CD4-positive, alpha-beta T cell treated with Interleukin-4 for 4 hours (primary cell): ENCODE data around the gene TLE5.
A peak's percentile ranks its signal among the peaks of the same experiment; 100 is the strongest.
"Not testable (repeated sequence)": the region's sequence is repeated elsewhere in the genome, so short reads cannot be mapped to it uniquely, and the experiment has no call there.

Source experiments
- DNase-seq: peaks from one replicate; pipeline ENCODE4 v3.0.0-alpha.2; 2020

Gene TLE5

DNA sequence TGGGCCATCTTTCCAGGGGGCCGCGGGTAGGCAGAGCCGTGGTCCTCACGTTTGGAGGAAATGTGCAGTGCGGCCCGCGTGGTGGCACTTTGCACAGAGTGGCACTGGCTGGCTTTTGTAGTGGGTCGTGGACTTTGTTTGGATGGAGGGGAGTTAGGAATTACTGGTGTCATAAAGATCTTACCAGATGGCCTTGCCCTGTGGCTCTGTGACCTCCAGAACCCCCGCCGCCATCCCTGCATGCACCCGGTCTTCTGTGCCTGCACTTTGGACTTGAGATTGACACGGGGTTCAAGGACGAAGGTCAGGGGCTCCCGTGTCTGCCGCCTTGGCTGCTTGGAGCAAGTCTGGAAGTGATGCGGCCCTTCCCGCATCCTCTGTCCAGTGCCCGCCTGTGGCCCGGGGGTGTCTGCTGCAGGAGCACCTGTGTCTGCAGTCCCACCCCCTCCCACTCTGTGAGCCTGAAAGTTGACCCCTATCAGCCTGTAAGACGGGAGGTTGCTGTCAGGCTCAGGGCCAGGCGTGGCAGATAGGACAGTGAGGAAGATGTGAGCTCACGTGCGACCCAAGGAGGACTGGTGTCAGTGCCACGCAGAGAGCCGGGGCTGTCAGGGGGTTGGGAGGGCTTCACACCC is 34.1 kb upstream of the TLE5 start:
- no peak for DNase-seq

DNA sequence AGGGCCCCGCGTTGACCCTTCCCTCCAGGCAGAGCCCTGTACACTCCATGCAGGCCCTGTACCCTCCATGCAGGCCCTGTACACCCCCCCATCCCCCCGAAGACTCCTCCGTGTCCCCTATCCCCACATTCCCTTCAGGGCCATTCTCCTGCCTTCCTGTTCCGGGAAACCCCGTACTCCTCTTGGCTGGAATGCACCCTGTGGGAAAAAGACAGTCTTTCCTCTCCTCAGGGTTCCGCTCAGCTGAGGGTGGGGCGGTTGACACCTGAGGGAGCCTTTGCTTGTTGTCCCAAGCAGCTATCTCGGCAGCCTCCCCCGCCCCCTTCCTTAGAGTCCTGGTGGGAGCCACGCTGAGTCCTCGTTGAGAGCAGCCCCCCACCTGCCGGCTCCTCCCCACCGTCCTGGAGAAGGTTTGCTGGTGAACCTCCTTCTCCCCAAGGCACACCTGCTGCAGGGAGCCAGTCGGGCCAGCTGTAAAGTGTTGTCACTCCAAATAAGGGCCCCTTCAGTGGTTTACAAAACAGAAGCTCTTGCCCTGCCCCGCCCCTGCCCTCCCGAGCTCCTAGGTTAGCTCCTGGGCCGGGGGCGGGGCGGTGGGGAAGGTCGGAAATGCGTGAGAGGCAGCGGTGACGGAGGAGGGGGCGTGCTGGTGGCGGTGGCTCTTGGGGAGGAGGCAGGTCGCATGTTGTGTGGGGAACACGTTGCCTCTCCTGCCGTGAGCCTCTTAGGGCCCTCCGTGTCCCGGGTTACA is 33.3 kb upstream of the TLE5 start:
- no peak for DNase-seq

DNA sequence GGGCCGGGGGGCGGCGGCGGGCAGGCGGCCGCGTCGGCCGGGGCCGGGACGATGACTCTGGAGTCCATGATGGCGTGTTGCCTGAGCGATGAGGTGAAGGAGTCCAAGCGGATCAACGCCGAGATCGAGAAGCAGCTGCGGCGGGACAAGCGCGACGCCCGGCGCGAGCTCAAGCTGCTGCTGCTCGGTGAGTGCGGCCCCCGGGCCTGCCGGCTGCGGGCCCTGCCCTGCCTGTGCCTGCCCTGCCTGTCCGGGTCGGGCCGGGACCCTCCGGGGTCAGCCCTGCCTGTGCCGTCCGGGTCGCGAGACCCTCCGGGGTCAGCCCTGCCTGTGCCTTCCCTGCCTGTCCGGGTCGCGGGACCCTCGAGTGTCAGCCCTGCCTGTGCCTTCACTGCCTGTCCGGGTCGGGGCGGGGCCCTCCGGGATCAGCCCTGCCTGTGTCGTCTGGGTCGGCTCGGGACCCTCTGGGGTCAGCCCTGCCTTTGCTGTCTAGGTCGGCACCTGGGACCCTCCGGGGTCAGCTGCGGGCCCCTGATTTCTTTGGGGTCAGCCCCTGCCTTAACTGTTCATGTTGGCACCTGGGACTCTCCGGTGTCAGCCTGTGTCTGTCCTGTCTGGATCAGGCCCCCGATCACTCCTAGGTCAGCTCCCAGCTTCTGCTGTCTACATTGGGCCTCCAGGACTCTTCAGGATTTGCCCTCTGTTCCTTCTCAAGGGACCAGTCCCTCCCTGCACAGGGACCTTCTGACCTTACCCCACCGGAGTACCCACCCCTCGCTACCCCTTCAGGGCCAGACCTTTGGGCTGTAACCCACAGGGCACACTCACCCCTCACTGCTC is 32.5 kb upstream of the TLE5 start:
- no peak for DNase-seq

DNA sequence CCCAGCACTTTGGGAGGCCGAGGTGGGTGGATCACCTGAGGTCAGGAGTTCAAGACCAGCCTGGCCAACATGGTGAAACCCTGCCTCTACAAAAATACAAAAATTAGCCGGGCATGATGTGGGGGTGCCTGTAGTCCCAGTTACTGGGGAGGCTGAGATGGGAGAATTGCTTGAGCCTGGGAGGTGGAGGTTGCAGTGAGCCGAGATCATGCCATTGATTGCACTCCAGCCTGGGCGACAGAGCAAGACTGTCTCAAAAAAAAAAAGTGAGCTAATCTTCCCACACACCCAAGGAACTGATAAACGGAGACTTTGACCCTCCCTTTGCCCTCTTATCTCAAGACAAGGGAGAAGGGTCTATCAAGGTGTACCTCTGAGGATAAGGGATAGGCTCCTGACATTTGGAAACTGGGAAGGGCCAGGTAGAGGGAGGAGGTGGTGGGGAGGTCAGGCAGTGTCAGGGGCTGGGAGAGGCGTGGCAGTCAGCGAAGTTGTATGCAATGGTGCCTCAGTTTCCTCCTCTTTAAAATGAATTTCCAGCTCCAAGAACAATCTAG is 27.1 kb upstream of the TLE5 start:
- not testable (repeated sequence) for DNase-seq

DNA sequence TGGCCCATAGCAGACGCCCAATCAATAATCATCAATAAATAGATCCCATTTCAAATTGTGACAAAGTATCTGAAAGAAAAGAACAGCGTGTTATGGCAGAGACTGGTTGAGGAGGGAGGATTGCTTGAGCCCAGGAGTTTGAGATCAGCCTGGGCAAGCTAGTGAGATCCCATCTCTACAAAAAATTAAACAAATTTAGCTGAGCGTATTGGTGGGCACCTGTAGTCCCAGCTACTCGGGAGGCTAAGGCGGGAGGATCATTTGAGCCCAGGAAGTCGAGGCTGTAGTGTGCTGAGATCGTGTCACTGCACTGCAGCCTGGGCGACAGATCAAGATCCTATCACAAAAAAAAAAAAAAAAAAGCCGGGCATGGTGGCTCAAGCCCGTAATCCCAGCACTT is 25.5 kb upstream of the TLE5 start:
- no peak for DNase-seq

DNA sequence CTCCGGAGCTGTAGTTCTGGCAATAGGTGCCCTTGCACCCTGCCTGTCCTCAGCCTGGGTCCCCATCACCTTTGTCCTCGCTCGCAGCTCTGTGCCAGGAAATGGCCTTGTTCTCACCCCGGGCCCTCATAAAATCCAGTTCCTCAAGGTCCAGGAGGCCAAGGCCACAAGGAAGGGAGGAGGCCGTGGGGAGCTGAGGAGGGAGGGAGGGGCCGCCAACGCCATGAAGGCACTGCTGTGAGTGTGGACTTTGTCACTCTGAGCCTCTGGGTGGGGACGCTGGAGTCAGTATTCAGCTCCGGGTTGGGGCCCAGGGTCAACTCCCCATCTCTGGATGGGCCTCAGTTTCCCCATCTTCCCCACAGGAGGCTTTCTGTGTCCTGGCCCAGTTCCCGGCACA is 22.6 kb upstream of the TLE5 start:
- DNase-seq = no peak

DNA sequence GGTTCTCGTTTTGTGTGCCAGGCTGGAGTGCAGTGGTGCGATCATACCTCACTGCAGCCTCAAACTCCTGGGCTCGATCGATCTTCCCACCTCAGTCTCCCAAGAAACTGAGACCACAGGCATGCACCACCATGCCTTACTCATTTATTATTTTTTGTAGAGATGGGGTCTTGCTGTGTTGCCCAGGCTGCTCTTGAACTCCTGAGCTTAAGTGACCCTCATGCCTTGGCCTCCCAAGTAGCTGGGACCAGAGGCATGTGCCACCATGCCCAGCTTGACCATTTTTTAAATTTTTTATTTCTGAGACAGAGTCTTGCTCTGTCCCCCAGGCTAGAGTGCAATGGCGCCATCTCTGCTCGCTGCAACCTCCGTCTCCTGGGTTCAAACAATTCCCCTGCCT is 21.7 kb upstream of the TLE5 start:
- DNase-seq = no peak

DNA sequence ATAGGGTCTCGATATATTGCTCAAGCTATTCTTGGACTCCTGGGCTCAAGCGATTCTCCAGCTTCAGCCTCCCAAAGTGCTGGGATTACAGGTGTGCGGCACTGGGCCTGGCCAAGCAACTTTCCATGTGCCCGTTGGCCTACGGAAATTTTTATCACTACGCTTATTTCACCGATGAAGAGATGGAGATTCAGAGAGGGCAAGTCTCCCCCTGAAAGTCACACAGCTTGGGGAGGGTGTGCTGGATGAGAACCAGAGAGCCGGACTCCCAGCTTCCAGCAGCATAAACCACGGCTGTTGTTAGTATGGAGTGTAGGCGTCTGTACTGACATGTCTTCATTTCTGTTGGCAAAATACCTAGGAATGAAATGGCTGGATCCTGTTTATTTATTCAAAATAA is 20.0 kb upstream of the TLE5 start:
- no peak for DNase-seq

DNA sequence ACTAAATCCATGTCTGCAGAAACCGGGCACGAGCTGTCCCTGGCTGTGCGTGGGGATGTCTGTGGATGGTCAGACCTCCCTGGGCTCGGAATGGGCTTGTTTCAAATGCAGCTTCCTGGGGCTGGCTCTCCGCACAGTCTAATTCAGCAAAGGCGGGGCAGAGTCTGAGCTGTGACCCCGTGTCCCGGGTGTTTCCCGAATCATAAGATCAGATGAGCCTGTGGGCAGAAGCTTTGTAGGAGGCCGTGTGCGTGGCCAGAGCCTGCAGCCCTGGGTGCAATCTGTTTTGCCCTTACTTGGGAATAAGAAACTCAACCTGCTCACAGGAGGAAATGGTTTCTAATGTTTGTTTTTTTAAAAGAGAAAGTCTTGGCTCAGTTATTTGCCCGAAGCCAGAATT is 18.0 kb upstream of the TLE5 start:
- DNase-seq = no peak

DNA sequence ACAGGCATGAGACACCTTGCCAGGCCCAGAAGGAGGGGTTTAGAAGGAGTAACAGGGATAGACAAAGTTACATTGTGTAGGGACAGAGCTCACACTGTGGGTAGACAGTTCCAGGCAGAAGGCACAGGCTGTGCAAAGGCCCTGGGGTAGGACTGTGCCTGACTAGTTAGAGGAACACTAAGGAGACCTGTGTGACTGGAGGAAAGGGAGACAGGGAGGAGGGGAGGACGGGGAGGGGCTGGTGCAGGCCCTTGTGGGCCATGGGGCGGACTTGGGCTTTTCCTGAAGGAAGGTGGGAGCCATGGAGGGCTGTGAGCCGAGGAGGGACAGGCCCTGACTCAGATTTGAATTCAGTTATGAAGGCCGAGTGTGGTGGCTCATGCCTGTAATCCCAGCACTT is 17.3 kb upstream of the TLE5 start:
- DNase-seq = no peak

DNA sequence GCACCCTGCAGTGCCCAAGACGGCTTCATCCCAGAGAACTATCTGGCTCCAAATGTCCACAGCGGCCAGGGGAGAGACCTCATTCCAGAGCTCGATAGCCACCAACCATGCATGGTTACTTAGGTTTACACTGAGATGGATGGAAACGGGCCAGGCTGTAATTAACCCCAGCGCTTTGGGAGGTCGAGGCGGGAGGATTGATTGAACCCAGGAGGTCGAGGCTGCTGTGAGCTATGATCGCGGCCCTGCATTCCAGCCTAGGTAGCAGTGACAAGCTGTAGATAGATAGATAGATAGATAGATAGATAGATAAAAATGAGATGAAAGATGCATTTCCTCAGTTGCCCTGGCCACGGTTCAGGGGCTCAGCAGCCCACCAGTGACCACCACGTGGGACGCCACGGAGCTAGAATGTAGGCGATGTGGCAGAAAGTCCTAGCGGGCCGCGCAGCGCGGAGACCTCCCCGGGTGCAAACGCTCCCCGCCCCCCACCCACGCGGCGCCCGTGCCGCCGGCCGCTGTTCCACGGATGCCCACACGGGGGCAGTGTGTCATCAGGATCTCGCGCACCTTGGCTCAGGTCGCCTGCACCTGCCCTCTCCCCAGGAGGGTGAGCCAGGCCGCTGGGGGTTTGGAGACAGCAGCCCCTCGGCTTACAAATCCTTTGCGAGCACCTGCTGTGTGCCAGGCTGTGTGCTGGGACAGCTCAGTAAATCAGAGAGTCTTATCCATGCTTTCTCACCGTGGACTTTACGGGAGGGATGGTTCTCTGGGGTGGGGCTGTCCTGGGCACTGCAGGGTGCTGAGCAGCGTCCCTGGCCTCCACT is 13.5 kb upstream of the TLE5 start:
- DNase-seq = peak; percentile 48

DNA sequence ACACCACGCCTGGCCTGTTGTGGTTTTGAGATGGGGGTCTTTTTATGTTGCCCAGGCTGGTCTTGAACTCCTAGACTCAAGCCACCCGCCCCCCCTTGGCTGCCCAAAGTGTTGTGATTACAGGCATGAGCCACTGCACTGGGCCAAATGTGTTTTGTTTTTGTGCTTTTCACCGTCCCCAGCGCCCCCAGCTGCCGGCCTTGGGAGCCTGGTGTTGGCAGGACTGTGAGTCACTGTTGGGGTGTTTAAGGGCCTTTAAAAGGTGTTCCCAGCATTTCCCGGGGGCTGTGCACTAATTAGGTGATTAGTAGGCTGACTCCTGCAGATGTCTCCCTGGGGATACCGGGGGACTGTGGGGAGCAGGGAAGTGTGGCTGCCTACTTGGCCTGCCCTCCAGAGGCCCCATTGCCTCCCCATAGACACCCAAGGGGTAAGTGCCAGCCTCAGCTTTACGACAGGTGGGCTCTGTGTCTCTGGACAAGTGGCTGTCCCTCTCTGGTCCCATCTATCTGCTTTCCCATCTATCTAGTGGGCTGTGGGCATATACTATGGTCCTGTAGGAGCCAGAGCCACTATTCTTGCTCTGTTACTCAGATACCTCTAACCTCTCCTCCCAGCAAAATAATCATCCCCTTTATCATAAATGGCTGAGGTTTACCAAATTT is 11.8 kb upstream of the TLE5 start:
- no peak for DNase-seq

DNA sequence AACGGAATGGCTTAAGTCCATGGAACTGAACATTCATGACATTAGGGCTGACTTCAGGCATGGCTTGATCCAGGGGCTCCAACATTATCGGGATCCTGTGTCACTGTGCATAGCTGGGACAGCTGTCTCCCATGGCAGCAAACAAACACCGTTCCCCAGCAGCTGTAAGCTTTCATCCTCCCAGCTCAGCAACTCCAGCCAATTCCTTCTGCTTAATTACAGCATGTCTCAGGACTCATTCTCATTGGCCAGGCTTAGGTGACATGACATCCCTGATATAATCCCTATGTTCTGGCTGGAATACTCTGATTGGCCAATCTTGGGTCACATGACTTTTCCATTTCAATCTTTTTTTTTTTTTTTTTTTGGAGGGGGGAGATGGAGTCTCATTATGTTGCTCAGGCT is 10.9 kb upstream of the TLE5 start:
- DNase-seq = no peak

DNA sequence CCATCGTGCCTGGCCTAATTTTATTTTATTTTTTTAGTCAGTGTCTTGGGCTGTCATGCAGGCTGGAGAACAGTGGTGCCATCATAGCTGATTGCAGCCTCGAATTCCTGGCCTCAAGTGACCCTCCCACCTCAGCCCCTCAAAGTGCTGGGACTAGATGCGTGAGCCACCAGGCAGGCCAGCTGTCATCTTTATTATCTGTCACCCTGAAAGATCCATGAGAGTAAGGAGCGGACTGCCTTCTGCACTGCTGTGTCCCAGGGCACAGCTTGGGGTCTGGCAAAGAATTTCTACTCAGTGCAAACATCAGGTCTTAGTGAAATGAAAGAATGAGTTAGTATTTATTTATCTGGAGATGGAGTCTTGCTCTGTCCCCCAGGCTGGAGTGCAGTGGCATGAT is 9.5 kb upstream of the TLE5 start:
- no peak for DNase-seq

DNA sequence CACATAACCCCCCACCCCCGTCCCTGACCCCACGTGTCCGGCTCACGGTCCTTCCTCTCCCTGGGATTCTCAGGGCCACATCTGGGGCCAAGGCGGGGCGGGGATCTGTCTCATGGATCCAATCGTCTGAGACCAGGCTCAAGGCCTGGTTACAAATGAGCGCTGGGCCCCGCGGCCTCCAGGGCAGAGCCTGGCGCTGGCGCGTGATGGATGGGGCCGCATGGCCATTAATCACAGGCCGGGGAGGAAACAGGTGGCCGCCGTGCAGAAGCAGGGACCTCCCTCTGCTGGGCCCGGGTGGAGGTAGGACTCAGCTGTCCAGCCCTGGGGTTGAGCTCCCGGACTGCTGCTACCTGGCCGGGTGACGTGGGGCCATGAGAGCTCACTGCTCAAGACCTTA is 5.8 kb upstream of the TLE5 start:
- no peak for DNase-seq

DNA sequence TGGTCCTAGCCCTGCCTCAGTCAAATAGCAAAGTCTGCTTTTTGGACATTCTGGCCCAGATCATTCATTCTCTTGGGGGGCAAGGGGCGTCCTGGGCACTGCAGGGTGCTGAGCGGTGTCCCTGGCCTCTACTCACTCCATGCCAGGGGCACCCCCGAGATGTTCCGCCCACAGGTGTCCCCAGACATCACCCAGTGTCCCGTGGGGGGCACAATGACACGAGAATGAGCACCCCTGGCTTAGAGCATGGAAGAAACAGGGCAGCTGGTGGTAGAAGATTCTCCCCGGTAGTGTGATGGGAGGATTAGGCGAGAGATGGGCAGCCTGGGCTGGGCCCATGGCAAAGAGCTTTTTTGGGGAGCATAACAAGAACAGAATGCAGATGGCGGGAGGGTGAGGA is 5.3 kb upstream of the TLE5 start:
- DNase-seq = no peak

DNA sequence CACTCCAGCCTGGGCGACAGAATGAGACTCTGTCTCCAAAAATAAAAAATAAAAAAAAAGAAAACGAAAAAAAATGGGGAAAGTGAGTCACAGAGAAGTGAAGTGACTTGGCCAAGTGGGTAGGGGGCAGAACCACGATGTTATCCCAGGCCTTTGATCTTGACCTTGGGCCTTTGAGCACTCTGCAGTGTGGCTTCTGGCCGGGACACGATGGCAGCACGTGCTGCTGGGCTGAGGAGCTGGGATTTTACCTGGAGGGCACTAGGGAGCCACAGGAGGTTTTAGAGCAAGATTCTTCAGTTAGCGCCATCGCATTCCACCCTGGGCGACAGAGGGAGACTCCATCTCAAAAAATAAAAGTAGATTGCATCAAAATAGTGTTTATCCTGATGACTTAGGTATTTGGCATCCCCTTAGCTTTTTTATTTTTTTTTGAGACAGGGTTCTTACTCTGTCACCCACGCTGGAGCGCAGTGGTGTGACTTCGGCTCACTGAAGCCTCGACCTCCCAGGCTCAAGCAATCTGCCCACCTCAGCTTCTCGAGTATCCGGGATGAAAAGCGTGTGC is 4.3 kb upstream of the TLE5 start:
- DNase-seq = no peak

DNA sequence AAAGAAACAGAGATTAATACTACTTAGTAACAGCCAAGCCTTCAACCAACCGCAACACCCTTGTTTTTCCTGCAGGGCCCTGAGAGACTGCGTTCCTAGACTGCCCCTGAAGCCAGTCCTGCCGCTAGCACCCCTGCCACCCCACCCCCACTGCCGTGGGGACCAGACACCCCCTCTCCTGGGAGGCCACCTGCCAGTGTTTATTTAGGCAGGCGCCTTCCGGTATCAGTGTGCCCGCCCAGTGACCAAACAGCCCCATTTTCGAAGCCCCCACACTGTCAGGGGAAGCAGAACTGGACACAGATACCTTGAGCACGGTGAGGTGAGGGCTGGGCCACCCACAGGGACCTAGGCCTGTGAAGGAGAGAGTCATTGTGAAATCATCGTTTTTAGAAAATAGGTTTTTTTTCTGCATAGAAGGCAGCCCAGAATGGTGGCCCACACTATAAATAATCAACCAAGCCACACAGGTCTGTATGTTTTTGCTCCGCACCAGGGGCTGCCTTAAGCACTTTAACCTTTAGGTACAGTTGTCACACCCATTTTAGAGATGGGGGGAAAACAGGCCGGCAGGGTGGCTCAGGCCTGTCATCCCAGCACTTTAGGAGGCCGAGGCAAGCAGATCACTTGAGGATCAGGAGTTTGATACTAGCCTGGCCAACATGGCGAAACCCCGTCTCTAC is 3.5 kb upstream of the TLE5 start:
- no peak for DNase-seq

DNA sequence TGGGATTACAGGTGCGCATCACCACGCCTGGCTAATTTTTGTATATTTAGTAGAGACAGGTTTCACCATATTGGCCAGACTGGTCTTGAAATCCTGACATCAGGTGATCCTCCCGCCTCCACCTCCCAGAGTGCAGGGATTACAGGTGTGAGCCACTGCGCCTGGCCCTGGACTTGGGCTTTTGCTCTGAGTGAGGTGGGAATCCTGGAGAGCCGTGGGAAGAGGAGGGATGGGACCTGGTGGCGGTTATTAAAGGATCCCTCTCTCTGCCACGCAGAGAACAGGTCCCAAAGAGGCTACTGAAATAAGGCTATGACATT is 1.7 kb upstream of the TLE5 start:
- no peak for DNase-seq

DNA sequence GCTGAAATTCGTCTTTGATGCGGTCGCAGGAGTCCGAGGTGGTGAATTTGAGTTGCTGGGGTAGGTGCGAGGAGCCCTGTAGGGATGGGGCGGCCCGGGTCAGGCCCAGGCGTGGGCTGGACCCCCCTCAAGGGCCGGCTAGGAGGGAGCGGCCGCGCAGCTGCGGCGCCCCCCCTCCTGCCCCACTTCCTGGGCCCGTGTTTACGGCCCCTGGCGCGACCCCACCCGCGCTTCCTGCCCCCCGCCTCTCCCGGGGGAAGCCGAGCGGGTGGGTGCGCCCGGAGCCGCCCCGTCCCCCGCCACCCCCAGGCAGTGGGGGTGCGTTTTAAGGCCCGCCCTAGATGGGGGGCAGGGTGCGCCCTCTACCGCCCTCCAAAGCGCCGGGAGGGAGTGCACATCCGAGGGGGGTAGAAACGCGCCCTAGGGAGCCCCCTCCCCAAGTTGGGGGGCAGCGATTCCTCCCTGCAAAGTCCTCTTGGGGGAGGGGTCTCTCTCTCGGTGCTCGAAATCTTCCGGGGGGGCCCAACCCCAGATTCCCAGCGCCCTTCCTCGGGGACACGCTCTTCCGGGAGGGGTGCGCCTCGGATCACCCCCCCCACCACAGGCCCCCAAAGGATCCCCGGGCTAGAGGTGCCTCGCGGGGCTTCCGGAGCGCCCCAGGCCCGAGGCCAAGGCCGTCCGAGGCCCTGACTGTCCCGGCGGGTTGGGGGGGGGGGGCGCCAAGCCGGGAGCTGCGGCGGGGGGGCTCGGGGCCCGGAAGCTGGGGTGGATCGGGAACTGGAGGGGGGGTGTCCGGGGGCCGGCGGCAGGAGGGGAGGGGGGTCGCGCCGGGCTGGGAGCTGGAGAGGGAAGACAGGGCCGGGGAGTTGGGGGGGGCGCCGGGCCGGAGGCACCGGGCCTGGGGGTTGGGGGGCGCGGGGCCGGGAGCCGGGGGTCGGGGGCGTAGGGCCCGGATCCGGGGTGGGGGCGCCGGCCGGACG is 823 bp downstream of the TLE5 start:
- peak; percentile 84 for DNase-seq
